ENCODE data around the gene ZGRF1. TPM values are rescaled to one million over a fixed set of nuclear protein-coding genes. Genes with fewer than 3 reads are reported as not detected.

Gene ZGRF1
- total RNA-seq, 1 donor from 2014 or later, result 2.4 TPM

- FAIRE-seq, result no peak
- Histone ChIP-seq H3K36me3 (ENCODE audit: control insufficient read depth, insufficient read depth, low read length) (no peaks in the 10 kb centered on the region), H3K4me3 (ENCODE audit: low read depth, low read length) (no peak overlapping the region), H3K27me3 (ENCODE audit: control insufficient read depth, insufficient read depth, low read length) (no peaks in the 10 kb centered on the region)
- TF ChIP-seq CTCF (IDR thresholded peaks at IDR 0.05; ENCODE audit: insufficient read depth, low read length, severe bottlenecking), result no peak
- no peak for DNase-seq (ENCODE audit: low read depth)
Observed at GRCh38 chr4:112546476-112546875, 90.2 kb downstream of the ZGRF1 start.

DNA sequence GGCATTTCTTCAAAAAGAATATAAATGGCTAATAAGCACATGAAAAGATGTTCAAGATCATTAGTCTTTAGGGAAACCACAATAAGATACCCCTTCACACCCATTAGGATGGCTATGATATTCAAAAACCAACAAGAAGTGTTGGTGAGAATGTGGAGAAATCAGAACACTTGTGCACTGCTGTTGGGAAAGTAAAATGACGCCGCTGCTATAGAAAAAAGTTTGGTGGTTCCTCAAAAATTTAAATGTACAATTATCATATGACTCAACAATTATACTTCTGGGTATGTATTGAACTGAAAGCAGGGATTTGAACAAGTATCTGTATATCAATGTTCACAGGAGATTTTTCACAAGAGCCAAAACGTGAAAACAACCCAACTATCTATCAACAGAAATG, 91.4 kb downstream of the ZGRF1 start:
- FAIRE-seq (no peak), DNase-seq (ENCODE audit: low read depth) (no peak)
- TF ChIP-seq CTCF (IDR thresholded peaks at IDR 0.05; ENCODE audit: insufficient read depth, low read length, severe bottlenecking), result no peak
- H3K36me3 ChIP-seq (ENCODE audit: control insufficient read depth, insufficient read depth, low read length), result no peaks in the 10 kb centered on the region
- no peak overlapping the region for H3K4me3 ChIP-seq (ENCODE audit: low read depth, low read length)
- no peaks in the 10 kb centered on the region for H3K27me3 ChIP-seq (ENCODE audit: control insufficient read depth, insufficient read depth, low read length)

- no peak overlapping the region for H3K4me3 ChIP-seq (ENCODE audit: low read depth, low read length)
- no peak for DNase-seq (ENCODE audit: low read depth)
- H3K36me3 ChIP-seq (ENCODE audit: control insufficient read depth, insufficient read depth, low read length), result no peaks in the 10 kb centered on the region
- H3K27me3 ChIP-seq (ENCODE audit: control insufficient read depth, insufficient read depth, low read length), result no peaks in the 10 kb centered on the region
- no peak for TF ChIP-seq CTCF (IDR thresholded peaks at IDR 0.05; ENCODE audit: insufficient read depth, low read length, severe bottlenecking)
- no peak for FAIRE-seq
Observed at GRCh38 chr4:112540695-112541094, 96.0 kb downstream of the ZGRF1 start.

GRCh38 chr4:112536123-112536522, 100.6 kb downstream of the ZGRF1 start:
- no peak overlapping the region for H3K4me3 ChIP-seq (ENCODE audit: low read depth, low read length)
- no peak for TF ChIP-seq CTCF (IDR thresholded peaks at IDR 0.05; ENCODE audit: insufficient read depth, low read length, severe bottlenecking)
- H3K36me3 ChIP-seq (ENCODE audit: control insufficient read depth, insufficient read depth, low read length), result no peaks in the 10 kb centered on the region
- FAIRE-seq (no peak), DNase-seq (ENCODE audit: low read depth) (no peak)
- H3K27me3 ChIP-seq (ENCODE audit: control insufficient read depth, insufficient read depth, low read length), result no peaks in the 10 kb centered on the region

DNA sequence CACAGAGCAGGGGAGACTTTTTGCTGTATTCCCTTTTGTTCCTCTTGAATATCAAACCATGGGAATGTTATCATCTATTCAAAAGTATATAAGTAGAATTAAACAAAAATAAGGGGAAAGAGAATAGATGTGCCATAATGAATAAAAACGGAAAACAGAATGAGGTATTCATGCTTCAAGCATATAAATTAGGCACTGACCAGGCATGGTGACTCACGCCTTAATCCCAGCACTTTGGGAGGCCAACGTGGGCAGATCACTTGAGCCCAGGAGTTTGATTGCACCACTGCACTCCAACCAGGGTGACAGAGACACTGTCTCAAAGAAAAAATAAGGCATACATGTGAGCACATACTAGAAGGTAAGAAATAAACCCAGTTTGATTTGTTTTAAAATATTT, 104.4 kb downstream of the ZGRF1 start:
- no peak for FAIRE-seq
- Histone ChIP-seq H3K27me3 (ENCODE audit: control insufficient read depth, insufficient read depth, low read length) (no peaks in the 10 kb centered on the region), H3K36me3 (ENCODE audit: control insufficient read depth, insufficient read depth, low read length) (no peaks in the 10 kb centered on the region), H3K4me3 (ENCODE audit: low read depth, low read length) (no peak overlapping the region)
- DNase-seq (ENCODE audit: low read depth), result peak; percentile 38
- TF ChIP-seq CTCF (IDR thresholded peaks at IDR 0.05; ENCODE audit: insufficient read depth, low read length, severe bottlenecking), result no peak

- no peak for FAIRE-seq
Observed at GRCh38 chr4:112531146-112531545, 105.6 kb downstream of the ZGRF1 start.

More at GRCh38 chr4:112531146-112531545, 105.6 kb downstream of the ZGRF1 start:
- H3K4me3 ChIP-seq (ENCODE audit: low read depth, low read length), result no peak overlapping the region
- no peak for DNase-seq (ENCODE audit: low read depth)
- H3K36me3 ChIP-seq (ENCODE audit: control insufficient read depth, insufficient read depth, low read length), result no peaks in the 10 kb centered on the region
- H3K27me3 ChIP-seq (ENCODE audit: control insufficient read depth, insufficient read depth, low read length), result no peaks in the 10 kb centered on the region
- TF ChIP-seq CTCF (IDR thresholded peaks at IDR 0.05; ENCODE audit: insufficient read depth, low read length, severe bottlenecking), result no peak

Data from bronchial epithelial cell (primary cell).